Stomach (tissue), 9 donors: ENCODE data around the gene MADCAM1. TPM values are rescaled to one million over a fixed set of nuclear protein-coding genes. Genes with fewer than 3 reads are reported as not detected.

ENCODE experiments used
- DNase-seq, 2 donors: peaks; one replicate each; pipeline versions ENCODE4 v3.0.0 to v3.0.0-alpha.2; 2013 to 2019
- H3K27ac ChIP-seq, 5 donors: fragments of 200-600 bp in 4 of 5; sonication (generic) in 4 of 5; one replicate each; pipeline ENCODE4 v1.5.1; 2013 to 2019; ENCODE audit warnings: mild to moderate bottlenecking in 1 of 5, moderate library complexity in 1 of 5
- H3K27me3 ChIP-seq, 3 donors: fragments of 200-600 bp; sonication (generic); one replicate each; pipeline ENCODE4 v1.5.1; 2017 to 2019; ENCODE audit warnings: mixed run types in 1 of 3
- H3K36me3 ChIP-seq, 4 donors: fragments of 200-600 bp; sonication (generic); 1 replicate in 3 of 4; 2 replicates in 1 of 4; pipeline ENCODE4 v1.5.1; 2016 to 2019
- H3K4me1 ChIP-seq, 4 donors: fragments of 200-600 bp; sonication (generic); one replicate each; pipeline ENCODE4 v1.5.1; 2016 to 2019
- H3K4me3 ChIP-seq, 4 donors: fragments of 200-600 bp; sonication (generic) in 3 of 4; one replicate each; pipeline ENCODE4 v1.5.1; 2016 to 2019; ENCODE audit warnings: mild to moderate bottlenecking in 1 of 4
- H3K9me3 ChIP-seq, 4 donors: fragments of 200-600 bp; sonication (generic); one replicate each; pipeline ENCODE4 v1.5.1; 2016 to 2019
- CTCF ChIP-seq, 7 experiments: fragments of 450-650 bp in 4 of 7; fragments of 200-600 bp in 3 of 7; sonication (generic) in 3 of 7; IDR thresholded peaks; one replicate each; pipeline ENCODE4 v1.5.1; 2016 to 2019; ENCODE audit warnings: antibody characterized with exemption in 7 of 7, control low read depth in 2 of 7, mild to moderate bottlenecking in 1 of 7
- EP300 ChIP-seq: sonication (generic); formaldehyde crosslinking; IDR thresholded peaks from one replicate; pipeline ENCODE4 v1.6.1; 2017; ENCODE audit warnings: antibody characterized with exemption
- POLR2A ChIP-seq, 4 donors: fragments of 450-650 bp; IDR thresholded peaks; one replicate each; pipeline ENCODE4 v1.6.1; 2016; ENCODE audit warnings: antibody characterized with exemption in 4 of 4, control low read depth in 2 of 4, mild to moderate bottlenecking in 1 of 4, moderate library complexity in 1 of 4
- POLR2AphosphoS5 ChIP-seq, 3 donors: sonication (generic); formaldehyde crosslinking; IDR thresholded peaks; one replicate each; pipeline ENCODE4 v1.6.1; 2016; ENCODE audit warnings: antibody characterized with exemption in 3 of 3
- WGBS, 5 donors: extraction: QIAGEN DNeasy Blood & Tissue Kit in 3 of 5; methylation state at CpG; one replicate each; pipeline versions ENCODE4 v1.1.5 to v1.1.7; 2013 to 2018; 5-methylcytosine and 5-hydroxymethylcytosine counted together
- intact Hi-C: fragments of 100-400 bp; cut with DNase I; formaldehyde crosslinking; loops from one replicate; pipeline ENCODE4 v1.15.1; 2023; ENCODE audit warnings: low total_unique reads
- polyA plus RNA-seq, 3 donors: library from polyadenylated mRNA; stranded (reverse); fragments of 200-250 nt; gene quantifications; one replicate each; pipeline ENCODE4 v1.2.3, GENCODE V29; 2013
- total RNA-seq, 5 donors: library from RNA; depleted of rRNA; stranded (reverse); fragments of >200 nt; gene quantifications; one replicate each; pipeline versions ENCODE4 v1.1.0 to v1.2.3, GENCODE V29; 2014 to 2016
- donor health status: healthy with polysubstance abuse.
- donor health status: Bipolar disorder and iron deficiency.
- donor health status: healthy.

Gene MADCAM1
- total and polyA plus RNA-seq, 8 donors: 0.45 to 11.9 (median 2.3) TPM; not detected in 1

- Histone ChIP-seq H3K36me3 (peaks cover 0 to 12% (median 0%) of the 10 kb centered on the region in 4 donors), H3K27ac (peak overlapping the region; percentile 84 to 89 (median 87)), H3K9me3 (no peaks in the 10 kb centered on the region), H3K27me3 (peaks cover 0 to 32% (median 14%) of the 10 kb centered on the region in 3 donors), H3K4me1 (peaks cover 19 to 32% (median 28%) of the 10 kb centered on the region in 4 donors), H3K4me3 (peak overlapping the region; percentile 66 to 73 (median 72))
- WGBS, 5 donors: 2 to 6% (median 3%) methylated on average over 16 to 62 of the region's 66 CpGs
- no peak for TF ChIP-seq CTCF (IDR thresholded peaks at IDR 0.05)
- no peak for TF ChIP-seq EP300
- peak in 2 of 3 donors; percentile 39 to 42 for TF ChIP-seq POLR2AphosphoS5 (IDR thresholded peaks at IDR 0.05)
- TF ChIP-seq POLR2A (IDR thresholded peaks at IDR 0.05): no peak
- intact Hi-C loops: no loop called here
- peak; percentile 69 to 93 for DNase-seq
These were observed 36.4 kb upstream of the MADCAM1 start for GRCh38 chr19:459724-460511.

- no peaks in the 10 kb centered on the region for H3K9me3 ChIP-seq
- TF ChIP-seq CTCF (IDR thresholded peaks at IDR 0.05): no peak
- TF ChIP-seq EP300: no peak
- no peak for TF ChIP-seq POLR2A (IDR thresholded peaks at IDR 0.05)
- peak in 1 of 3 donors; percentile 41 for TF ChIP-seq POLR2AphosphoS5 (IDR thresholded peaks at IDR 0.05)
- peaks cover 0 to 32% (median 14%) of the 10 kb centered on the region in 3 donors for H3K27me3 ChIP-seq
- H3K4me3 ChIP-seq: peak within 1 kb of the TSS; percentile 66 to 73 (median 72)
- WGBS, 5 donors: 1 to 10% (median 2%) methylated on average over 8 to 85 of the region's 85 CpGs
- peak within 1 kb of the TSS; percentile 84 to 89 (median 87) for H3K27ac ChIP-seq
- intact Hi-C loops: no loop called here
- H3K36me3 ChIP-seq: no peaks in the 10 kb centered on the region
- H3K4me1 ChIP-seq: peaks cover 19 to 32% (median 28%) of the 10 kb centered on the region in 4 donors
- peak; percentile 45 to 89 for DNase-seq
These were observed 35.2 kb upstream of the MADCAM1 start, which contains the start of gene SHC2 for GRCh38 chr19:460877-461720. TSS of gene SHC2 (minus strand) at chr19:461033. CDS start at chr19:460996, 37 bp downstream.

- Histone ChIP-seq H3K27me3 (peaks cover 0 to 32% (median 14%) of the 10 kb centered on the region in 3 donors), H3K4me3 (peak overlapping the region; percentile 54 to 73 (median 68)), H3K9me3 (no peaks in the 10 kb centered on the region), H3K27ac (peak overlapping the region; percentile 35 to 89 (median 73)), H3K36me3 (no peaks in the 10 kb centered on the region), H3K4me1 (peaks cover 19 to 32% (median 28%) of the 10 kb centered on the region in 4 donors)
- intact Hi-C loops: no loop called here
- WGBS, 5 donors: 5 to 23% (median 9%) methylated on average over 14 to 60 of the region's 60 CpGs
- TF ChIP-seq EP300: no peak
- TF ChIP-seq POLR2AphosphoS5 (IDR thresholded peaks at IDR 0.05): peak in 2 of 3 donors; percentile 23 to 71
- peak; percentile 78 to 91 for DNase-seq
These were observed 34.4 kb upstream of the MADCAM1 start for GRCh38 chr19:461721-462551.

GRCh38 chr19:463483-464207 lies 32.6 kb upstream of the MADCAM1 start:
- Histone ChIP-seq H3K4me3 (no peak overlapping the region), H3K4me1 (peaks cover 19 to 30% (median 28%) of the 10 kb centered on the region in 4 donors), H3K27ac (no peak overlapping the region), H3K36me3 (no peaks in the 10 kb centered on the region), H3K9me3 (no peaks in the 10 kb centered on the region), H3K27me3 (peaks cover 0 to 32% (median 14%) of the 10 kb centered on the region in 3 donors)
- no peak for DNase-seq
- WGBS, 5 donors: 68 to 81% (median 74%) methylated on average over 10 to 35 of the region's 35 CpGs
- no peak for TF ChIP-seq POLR2A (IDR thresholded peaks at IDR 0.05)
- no peak for TF ChIP-seq POLR2AphosphoS5 (IDR thresholded peaks at IDR 0.05)
- no peak for TF ChIP-seq EP300
- TF ChIP-seq CTCF (IDR thresholded peaks at IDR 0.05): no peak
- intact Hi-C loops: no loop called here
